WTC11 (cell line): Measurements from ENCODE around the gene EFCAB14. TPM values are rescaled to one million over a fixed set of nuclear protein-coding genes. Genes with fewer than 3 reads are reported as not detected.

Experiments used
- ATAC-seq: fragments of 200-7000 bp; cut with Tn5 transposase; 2 replicates; pipeline ENCODE4 v1.10.0; 2021; ENCODE audit warnings: mild to moderate bottlenecking, moderate library complexity
- CTCF ChIA-PET: fragments of 300-600 bp; sonication (Branson Sonifier 250); formaldehyde crosslinking; loops from one replicate; lab custom pipeline; 2021; ENCODE audit warnings: antibody characterized with exemption; lab: Charles Lee
- POLR2A ChIA-PET: fragments of 350-600 bp; sonication (Branson Sonifier 250); formaldehyde crosslinking; loops from one replicate; lab custom pipeline; 2021; ENCODE audit warnings: antibody characterized with exemption; lab: Charles Lee
- DNase-seq: peaks from one replicate; pipeline ENCODE4 v3.0.0; 2021; ENCODE audit warnings: low spot score
- H3K27ac Mint-ChIP-seq: 2 replicates; pipeline ENCODE4 v1.8.0; 2021; ENCODE audit warnings: mixed read lengths
- H3K27me3 Mint-ChIP-seq: 2 replicates; pipeline ENCODE4 v1.8.0; 2021; ENCODE audit warnings: low read depth, mild to moderate bottlenecking, moderate library complexity, mixed read lengths
- H3K36me3 Mint-ChIP-seq: 2 replicates; pipeline ENCODE4 v1.8.0; 2021; ENCODE audit warnings: mixed read lengths
- H3K4me1 Mint-ChIP-seq: 2 replicates; pipeline ENCODE4 v1.8.0; 2022; ENCODE audit warnings: mixed read lengths
- H3K4me3 Mint-ChIP-seq: 2 replicates; pipeline ENCODE4 v1.8.0; 2021; ENCODE audit warnings: mild to moderate bottlenecking, moderate library complexity, mixed read lengths
- H3K9me3 Mint-ChIP-seq: 2 replicates; pipeline ENCODE4 v1.8.0; 2021; ENCODE audit warnings: mixed read lengths
- AFF4 ChIP-seq: sonication (generic); formaldehyde crosslinking; IDR thresholded peaks from 2 replicates; pipeline ENCODE4 v1.8.1; 2023; ENCODE audit warnings: mild to moderate bottlenecking, missing genetic modification reagents, borderline replicate concordance
- ETV6 ChIP-seq: sonication (generic); formaldehyde crosslinking; IDR thresholded peaks from 2 replicates; pipeline ENCODE4 v1.8.1; 2022; ENCODE audit warnings: mild to moderate bottlenecking, missing genetic modification reagents
- GABPB1 ChIP-seq: sonication (generic); formaldehyde crosslinking; IDR thresholded peaks from 2 replicates; pipeline ENCODE4 v1.8.1; 2023; ENCODE audit warnings: mild to moderate bottlenecking, missing genetic modification reagents
- GTF2I ChIP-seq: fragments of 250-450 bp; sonication (Bioruptor Pico); conservative IDR thresholded peaks from 2 replicates; pipeline ENCODE4 v1.4.0; 2021; ENCODE audit warnings: mild to moderate bottlenecking
- HMGA2 ChIP-seq: fragments of 250-450 bp; sonication (Bioruptor Pico); IDR thresholded peaks from 2 replicates; pipeline ENCODE4 v1.4.0; 2021; ENCODE audit warnings: mild to moderate bottlenecking, moderate library complexity
- IRF2 ChIP-seq: sonication (generic); formaldehyde crosslinking; IDR thresholded peaks from 2 replicates; pipeline ENCODE4 v1.8.0; 2022; ENCODE audit warnings: low read depth, missing genetic modification reagents, borderline replicate concordance
- NFYB ChIP-seq: sonication (generic); formaldehyde crosslinking; conservative IDR thresholded peaks from 2 replicates; pipeline ENCODE4 v1.8.0; 2022; ENCODE audit warnings: low read depth, missing genetic modification reagents
- TEAD4 ChIP-seq: sonication (generic); formaldehyde crosslinking; IDR thresholded peaks from 2 replicates; pipeline ENCODE4 v1.8.0; 2022; ENCODE audit warnings: mild to moderate bottlenecking, missing genetic modification reagents
- ZNF138 ChIP-seq: sonication (generic); formaldehyde crosslinking; conservative IDR thresholded peaks from 2 replicates; pipeline ENCODE4 v1.8.1; 2022; ENCODE audit warnings: mild to moderate bottlenecking, moderate library complexity, missing genetic modification reagents
- ZNF263 ChIP-seq: sonication (generic); formaldehyde crosslinking; IDR thresholded peaks from 2 replicates; pipeline ENCODE4 v1.8.1; 2022; ENCODE audit warnings: low read depth, mild to moderate bottlenecking, moderate library complexity, missing genetic modification reagents
- ZNF416 ChIP-seq: fragments of 250-450 bp; sonication (Bioruptor Pico); IDR thresholded peaks from 2 replicates; pipeline ENCODE4 v1.9.0; 2021; ENCODE audit warnings: mild to moderate bottlenecking, inconsistent platforms
- ZNF512 ChIP-seq: sonication (generic); formaldehyde crosslinking; IDR thresholded peaks from 2 replicates; pipeline ENCODE4 v1.8.1; 2022; ENCODE audit warnings: missing genetic modification reagents, borderline replicate concordance
- ZNF532 ChIP-seq: fragments of 250-450 bp; sonication (Bioruptor Pico); IDR thresholded peaks from 2 replicates; pipeline ENCODE4 v1.9.0; 2021; ENCODE audit warnings: mild to moderate bottlenecking, borderline replicate concordance
- ZNF671 ChIP-seq: fragments of 250-450 bp; sonication (Bioruptor Pico); IDR thresholded peaks from 2 replicates; pipeline ENCODE4 v1.8.0; 2021; ENCODE audit warnings: mild to moderate bottlenecking
- total RNA-seq: library from RNA; stranded (reverse); gene quantifications from 3 replicates; pipeline ENCODE4 v1.2.3, GENCODE V29; 2021
- TF ChIP-seq, protein P1 (sequence below): fragments of 200-600 bp; IDR thresholded peaks from 2 replicates; pipeline ENCODE4 v1.8.0; 2022; ENCODE audit warnings: antibody characterized with exemption
- TF ChIP-seq, protein P2 (sequence below): sonication (generic); formaldehyde crosslinking; IDR thresholded peaks from 2 replicates; pipeline ENCODE4 v1.8.1; 2022; ENCODE audit warnings: mild to moderate bottlenecking, moderate library complexity, missing genetic modification reagents

EFCAB14 gene
- total RNA-seq, 1 experiment from 2014 or later, result 46.2 TPM

GRCh38 chr1:46721204-46721603 lies 2.3 kb upstream of the EFCAB14 start:
- no peak for ATAC-seq
- no peak for TF ChIP-seq ZNF671 (CRISPR knock-in tag)
- no peak for TF ChIP-seq GABPB1
- TF ChIP-seq TEAD4 (CRISPR knock-in tag), result no peak
- no peak for TF ChIP-seq GTF2I (CRISPR knock-in tag)
- no peak for TF ChIP-seq ZNF416 (CRISPR knock-in tag)
- TF ChIP-seq ZNF263 (CRISPR knock-in tag), result no peak
- TF ChIP-seq ZNF532, result no peak
- no peak for TF ChIP-seq AFF4 (CRISPR knock-in tag)
- no peak for TF ChIP-seq IRF2 (CRISPR knock-in tag)
- TF ChIP-seq, protein P1, sequence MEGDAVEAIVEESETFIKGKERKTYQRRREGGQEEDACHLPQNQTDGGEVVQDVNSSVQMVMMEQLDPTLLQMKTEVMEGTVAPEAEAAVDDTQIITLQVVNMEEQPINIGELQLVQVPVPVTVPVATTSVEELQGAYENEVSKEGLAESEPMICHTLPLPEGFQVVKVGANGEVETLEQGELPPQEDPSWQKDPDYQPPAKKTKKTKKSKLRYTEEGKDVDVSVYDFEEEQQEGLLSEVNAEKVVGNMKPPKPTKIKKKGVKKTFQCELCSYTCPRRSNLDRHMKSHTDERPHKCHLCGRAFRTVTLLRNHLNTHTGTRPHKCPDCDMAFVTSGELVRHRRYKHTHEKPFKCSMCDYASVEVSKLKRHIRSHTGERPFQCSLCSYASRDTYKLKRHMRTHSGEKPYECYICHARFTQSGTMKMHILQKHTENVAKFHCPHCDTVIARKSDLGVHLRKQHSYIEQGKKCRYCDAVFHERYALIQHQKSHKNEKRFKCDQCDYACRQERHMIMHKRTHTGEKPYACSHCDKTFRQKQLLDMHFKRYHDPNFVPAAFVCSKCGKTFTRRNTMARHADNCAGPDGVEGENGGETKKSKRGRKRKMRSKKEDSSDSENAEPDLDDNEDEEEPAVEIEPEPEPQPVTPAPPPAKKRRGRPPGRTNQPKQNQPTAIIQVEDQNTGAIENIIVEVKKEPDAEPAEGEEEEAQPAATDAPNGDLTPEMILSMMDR, result no peak
- no peak for TF ChIP-seq ZNF138 (CRISPR knock-in tag)
- no peak for TF ChIP-seq HMGA2 (CRISPR knock-in tag)
- TF ChIP-seq, protein P2, sequence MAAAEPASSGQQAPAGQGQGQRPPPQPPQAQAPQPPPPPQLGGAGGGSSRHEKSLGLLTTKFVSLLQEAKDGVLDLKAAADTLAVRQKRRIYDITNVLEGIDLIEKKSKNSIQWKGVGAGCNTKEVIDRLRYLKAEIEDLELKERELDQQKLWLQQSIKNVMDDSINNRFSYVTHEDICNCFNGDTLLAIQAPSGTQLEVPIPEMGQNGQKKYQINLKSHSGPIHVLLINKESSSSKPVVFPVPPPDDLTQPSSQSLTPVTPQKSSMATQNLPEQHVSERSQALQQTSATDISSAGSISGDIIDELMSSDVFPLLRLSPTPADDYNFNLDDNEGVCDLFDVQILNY (CRISPR knock-in tag), result no peak
- no peak for TF ChIP-seq ZNF512 (CRISPR knock-in tag)
- no peak for TF ChIP-seq NFYB (CRISPR knock-in tag)
- no peak for TF ChIP-seq ETV6 (CRISPR knock-in tag)

More at GRCh38 chr1:46721204-46721603, 2.3 kb upstream of the EFCAB14 start:
- ChIA-PET POLR2A (no interaction called here), CTCF (no interaction called here)
- Mint-ChIP-seq H3K27me3 (no peaks in the 10 kb centered on the region), H3K4me1 (peaks cover 28% of the 10 kb centered on the region), H3K27ac (no peak overlapping the region), H3K36me3 (peaks cover 3% of the 10 kb centered on the region), H3K9me3 (no peaks in the 10 kb centered on the region), H3K4me3 (no peak overlapping the region)
- DNase-seq, result no peak
